Activated effector memory CD4-positive, alpha-beta T cell treated with Interleukin-2 at 50 U/mL for 16 hours (primary cell): Measurements from ENCODE around the gene CARMIL1.
A peak's percentile ranks its signal among the peaks of the same experiment; 100 is the strongest.

Source experiments
- DNase-seq: peaks from one replicate; pipeline ENCODE4 v3.0.0-alpha.2; 2020

The CARMIL1 gene

GRCh38 chr6:25485821-25486534 is 206.8 kb downstream of the CARMIL1 start:
- no peak for DNase-seq

GRCh38 chr6:25486550-25486949 is 207.4 kb downstream of the CARMIL1 start:
- DNase-seq = no peak

- DNase-seq = no peak
Measured at GRCh38 chr6:25487012-25487411, 207.8 kb downstream of the CARMIL1 start.

GRCh38 chr6:25488156-25488555 is 209.0 kb downstream of the CARMIL1 start:
- no peak for DNase-seq

GRCh38 chr6:25489399-25489798 is 210.2 kb downstream of the CARMIL1 start:
- no peak for DNase-seq

GRCh38 chr6:25490018-25490801 is 211.0 kb downstream of the CARMIL1 start:
- DNase-seq = peak; percentile 35

- DNase-seq = no peak
Measured at GRCh38 chr6:25492951-25493350, 213.8 kb downstream of the CARMIL1 start.

GRCh38 chr6:25494469-25494868 is 215.3 kb downstream of the CARMIL1 start:
- DNase-seq = no peak

GRCh38 chr6:25497383-25498040 is 218.3 kb downstream of the CARMIL1 start:
- DNase-seq = no peak

- DNase-seq = no peak
Measured at GRCh38 chr6:25498505-25498904, 219.3 kb downstream of the CARMIL1 start.

- DNase-seq = no peak
Measured at GRCh38 chr6:25499615-25500235, 220.6 kb downstream of the CARMIL1 start.

- no peak for DNase-seq
Measured at GRCh38 chr6:25503686-25504085, 224.5 kb downstream of the CARMIL1 start.

- DNase-seq = no peak
Measured at GRCh38 chr6:25504661-25505060, 225.5 kb downstream of the CARMIL1 start.

GRCh38 chr6:25506020-25506419 is 226.8 kb downstream of the CARMIL1 start:
- no peak for DNase-seq

- DNase-seq = no peak
Measured at GRCh38 chr6:25508051-25508450, 228.9 kb downstream of the CARMIL1 start.

- DNase-seq = no peak
Measured at GRCh38 chr6:25511376-25511775, 232.2 kb downstream of the CARMIL1 start.

- DNase-seq = no peak
Measured at GRCh38 chr6:25512560-25512959, 233.4 kb downstream of the CARMIL1 start.

- no peak for DNase-seq
Measured at GRCh38 chr6:25519856-25520255, 240.7 kb downstream of the CARMIL1 start.

GRCh38 chr6:25524542-25524941 is 245.4 kb downstream of the CARMIL1 start:
- DNase-seq = no peak

GRCh38 chr6:25525078-25525477 is 245.9 kb downstream of the CARMIL1 start:
- DNase-seq = no peak

- no peak for DNase-seq
Measured at GRCh38 chr6:25534942-25535631, 255.9 kb downstream of the CARMIL1 start.

- no peak for DNase-seq
Measured at GRCh38 chr6:25535632-25536225, 256.6 kb downstream of the CARMIL1 start.
